Measurements from ENCODE around the gene NINJ2.

DNA sequence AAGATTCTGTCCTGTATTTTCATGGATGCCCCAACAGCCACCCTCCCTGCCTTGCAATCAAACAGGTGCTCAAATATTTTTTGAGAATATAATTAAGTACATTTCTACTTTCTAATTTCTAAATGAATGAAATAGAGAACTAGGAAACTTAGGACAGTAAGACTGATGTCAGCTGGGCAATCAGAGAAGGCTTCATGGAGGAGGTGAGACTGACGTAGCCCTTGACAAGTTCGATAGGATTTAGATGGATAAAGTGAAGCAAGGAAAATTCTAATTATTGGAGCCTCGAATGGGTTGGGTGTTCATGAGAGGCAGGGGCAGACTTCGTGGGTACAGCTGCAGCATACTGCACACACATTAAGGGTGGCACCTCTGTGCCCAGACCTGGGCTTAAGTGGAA lies 36.0 kb downstream of the NINJ2 start:
- TF ChIP-seq, protein P1, sequence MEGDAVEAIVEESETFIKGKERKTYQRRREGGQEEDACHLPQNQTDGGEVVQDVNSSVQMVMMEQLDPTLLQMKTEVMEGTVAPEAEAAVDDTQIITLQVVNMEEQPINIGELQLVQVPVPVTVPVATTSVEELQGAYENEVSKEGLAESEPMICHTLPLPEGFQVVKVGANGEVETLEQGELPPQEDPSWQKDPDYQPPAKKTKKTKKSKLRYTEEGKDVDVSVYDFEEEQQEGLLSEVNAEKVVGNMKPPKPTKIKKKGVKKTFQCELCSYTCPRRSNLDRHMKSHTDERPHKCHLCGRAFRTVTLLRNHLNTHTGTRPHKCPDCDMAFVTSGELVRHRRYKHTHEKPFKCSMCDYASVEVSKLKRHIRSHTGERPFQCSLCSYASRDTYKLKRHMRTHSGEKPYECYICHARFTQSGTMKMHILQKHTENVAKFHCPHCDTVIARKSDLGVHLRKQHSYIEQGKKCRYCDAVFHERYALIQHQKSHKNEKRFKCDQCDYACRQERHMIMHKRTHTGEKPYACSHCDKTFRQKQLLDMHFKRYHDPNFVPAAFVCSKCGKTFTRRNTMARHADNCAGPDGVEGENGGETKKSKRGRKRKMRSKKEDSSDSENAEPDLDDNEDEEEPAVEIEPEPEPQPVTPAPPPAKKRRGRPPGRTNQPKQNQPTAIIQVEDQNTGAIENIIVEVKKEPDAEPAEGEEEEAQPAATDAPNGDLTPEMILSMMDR (IDR thresholded peaks at IDR 0.05): no peak
- TF ChIP-seq EP300 (IDR thresholded peaks at IDR 0.05): no peak
- TF ChIP-seq POLR2A (IDR thresholded peaks at IDR 0.05): no peak
- no peak for TF ChIP-seq POLR2AphosphoS5 (IDR thresholded peaks at IDR 0.05)
